K562 (cell line): Measurements from ENCODE around the gene ZBTB42. TPM values are rescaled to one million over a fixed set of nuclear protein-coding genes. Genes with fewer than 3 reads are reported as not detected.
A peak's percentile ranks its signal among the peaks of the same experiment; 100 is the strongest.

ENCODE experiments used
- BRD9 ChIP-seq: fragments of 450-650 bp; IDR thresholded peaks from 2 replicates; pipeline ENCODE4 v1.6.1; 2018; ENCODE audit warnings: low read depth; ENCODE audit not compliant: partially characterized antibody
- E2F1 ChIP-seq: sonication (generic); formaldehyde crosslinking; IDR thresholded peaks from 2 replicates; pipeline ENCODE4 v1.8.1; 2023; ENCODE audit warnings: mild to moderate bottlenecking, missing genetic modification reagents, moderate library complexity
- ELK1 ChIP-seq: sonication (generic); formaldehyde crosslinking; IDR thresholded peaks from 2 replicates; pipeline ENCODE4 v1.8.1; 2022; ENCODE audit warnings: missing genetic modification reagents
- GABPA ChIP-seq: fragments of 200-800 bp; sonication (Bioruptor generic); conservative IDR thresholded peaks from 2 replicates; pipeline ENCODE4 v1.6.1; 2016; ENCODE audit warnings: low read depth, missing genetic modification characterization, missing compliant biosample characterization
- GATAD2A ChIP-seq: fragments of 450-650 bp; IDR thresholded peaks from 2 replicates; pipeline ENCODE4 v1.6.1; 2017
- HNRNPLL ChIP-seq: fragments of 200-400 bp; formaldehyde crosslinking; IDR thresholded peaks from 2 replicates; pipeline ENCODE4 v1.6.1; 2017; ENCODE audit warnings: low read length, low read depth, mild to moderate bottlenecking; ENCODE audit not compliant: poor library complexity, severe bottlenecking
- MGA ChIP-seq: fragments of 450-650 bp; IDR thresholded peaks from 2 replicates; pipeline ENCODE4 v1.6.1; 2016; ENCODE audit warnings: mild to moderate bottlenecking, moderate library complexity
- POLR2G ChIP-seq: fragments of 200-400 bp; formaldehyde crosslinking; IDR thresholded peaks from 2 replicates; pipeline ENCODE4 v1.6.1; 2017; ENCODE audit warnings: low read depth, mild to moderate bottlenecking, antibody characterized with exemption, low read length, moderate library complexity
- TARDBP ChIP-seq: fragments of 450-650 bp; IDR thresholded peaks from 2 replicates; pipeline ENCODE4 v1.6.1; 2016
- ZNF140 ChIP-seq: fragments of 250-450 bp; sonication (Bioruptor Pico); IDR thresholded peaks from 2 replicates; pipeline ENCODE4 v1.8.0; 2021; ENCODE audit warnings: moderate library complexity, mild to moderate bottlenecking, inconsistent platforms
- polyA plus RNA-seq, 8 experiments: library from polyadenylated mRNA; depleted of rRNA in 4 of 8; stranded (reverse) in 5 of 8; unstranded in 3 of 8; fragments of >200 nt; fragmentation: Nextera tagmentation in 2 of 8; fragmentation: Illumina TruSeq in 1 of 8; extraction: Ambion mirVana in 2 of 8; extraction: Trizol in 1 of 8; gene quantifications; 2 replicates each; pipeline versions ENCODE4 v1.2.1 to v1.2.3, GENCODE V29; 2011 to 2014; ENCODE audit warnings: inconsistent platforms in 1 of 8, missing spikeins in 1 of 8
- total RNA-seq, 7 experiments: library from RNA; depleted of rRNA in 6 of 7; stranded (reverse); fragments of >200 nt in 6 of 7; fragmentation: Illumina TruSeq in 2 of 7; extraction: Trizol in 2 of 7; gene quantifications; 2 replicates each; pipeline versions ENCODE4 v1.2.1 to v1.2.3, GENCODE V29; 2011 to 2021; ENCODE audit warnings: low replicate concordance in 1 of 7

ZBTB42 gene
- total and polyA plus RNA-seq, 9 of the 15 experiments (the other 6 are each of a cell fraction or from before 2014, with no cell fraction given), result 0.03 to 8.5 (median 2.4) TPM

- TF ChIP-seq MGA (peak; percentile 39; the same call in 1 of the 2 replicates), ELK1 (CRISPR knock-in tag) (no peak), BRD9 (no peak), HNRNPLL (no peak), POLR2G (peak; percentile 54), GABPA (tag) (no peak), E2F1 (CRISPR knock-in tag) (no peak), ZNF140 (CRISPR knock-in tag) (no peak), GATAD2A (no peak), TARDBP (no peak)
Observed at GRCh38 chr14:104768437-104769323, 32.2 kb upstream of the ZBTB42 start (continued).
